Mucosa of rectum (tissue), 2 donors: ENCODE data around the gene MTHFSD.
A peak's percentile ranks its signal among the peaks of the same experiment; 100 is the strongest.

Source experiments
- H3K27ac ChIP-seq, 2 donors: one replicate each; pipeline ENCODE4 v1.7.0; 2013; ENCODE audit warnings: inconsistent platforms in 2 of 2, low read depth in 2 of 2, low read length in 2 of 2
- H3K27me3 ChIP-seq, 2 donors: one replicate each; pipeline ENCODE4 v1.7.0; 2013; ENCODE audit warnings: low read length in 2 of 2; ENCODE audit not compliant: control insufficient read depth in 2 of 2, insufficient read depth in 2 of 2
- H3K36me3 ChIP-seq, 2 donors: one replicate each; pipeline ENCODE4 v1.7.0; 2013; ENCODE audit warnings: low read length in 2 of 2; ENCODE audit not compliant: control insufficient read depth in 2 of 2, insufficient read depth in 2 of 2
- H3K4me1 ChIP-seq, 2 donors: one replicate each; pipeline ENCODE4 v1.7.0; 2013; ENCODE audit warnings: low read length in 2 of 2, mild to moderate bottlenecking in 1 of 2; ENCODE audit not compliant: control insufficient read depth in 2 of 2, insufficient read depth in 2 of 2
- H3K4me3 ChIP-seq, 2 donors: one replicate each; pipeline ENCODE4 v1.7.0; 2013; ENCODE audit warnings: low read length in 2 of 2
- H3K9ac ChIP-seq, 2 donors: one replicate each; pipeline ENCODE4 v1.7.0; 2013; ENCODE audit warnings: low read length in 2 of 2, low read depth in 1 of 2, mild to moderate bottlenecking in 1 of 2
- H3K9me3 ChIP-seq, 2 donors: one replicate each; pipeline ENCODE4 v1.7.0; 2013; ENCODE audit warnings: low read length in 2 of 2; ENCODE audit not compliant: control insufficient read depth in 2 of 2
- donor health status: healthy.
- donor health status: Normal muscosa, but diverticular disease.

MTHFSD gene

DNA sequence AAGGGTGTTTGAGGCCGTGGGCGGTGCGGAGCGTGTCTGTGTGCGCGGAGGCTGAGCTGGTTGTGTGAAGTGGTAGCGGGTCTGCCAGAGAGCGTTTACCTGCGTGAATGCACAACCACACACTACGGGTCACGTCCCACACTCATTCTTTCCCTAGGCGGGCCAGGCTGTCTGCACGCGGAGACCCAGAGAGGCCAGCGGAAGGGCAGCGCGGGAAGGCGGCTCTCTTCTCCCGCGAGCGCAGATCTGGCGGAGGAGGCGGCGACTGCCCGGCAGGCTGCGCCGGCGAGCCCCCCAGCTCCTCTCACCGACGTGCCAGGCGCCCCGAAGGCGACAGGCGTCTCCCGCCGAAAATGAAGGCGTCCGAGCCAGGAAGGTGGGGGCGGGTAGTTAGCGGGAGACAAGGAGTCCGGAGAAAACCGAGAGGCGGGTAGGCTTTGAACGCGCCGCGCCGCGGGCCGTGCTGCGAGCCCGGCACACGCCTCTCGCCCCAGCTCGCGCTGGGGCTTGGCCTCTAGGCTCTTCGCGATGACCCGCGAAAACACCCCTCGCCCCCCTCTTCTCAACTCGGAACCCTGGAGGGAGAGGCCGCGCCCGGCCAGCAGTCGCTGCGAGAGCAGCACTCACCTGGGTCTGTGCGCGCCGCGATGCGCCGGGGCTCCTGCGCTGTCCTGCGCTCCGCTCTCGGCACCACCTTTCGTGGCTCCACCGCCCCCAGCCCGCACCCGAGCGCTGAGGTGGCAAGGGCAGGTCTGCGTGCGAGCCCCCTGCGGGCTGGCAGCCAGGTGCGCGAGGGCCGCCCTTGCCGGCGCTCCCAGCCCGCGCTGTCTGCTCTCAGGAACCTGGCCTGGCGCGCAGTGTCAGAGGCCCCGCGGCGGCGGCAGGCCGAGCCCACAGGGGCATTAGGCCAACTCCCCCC lies 46.7 kb downstream of the MTHFSD start:
- no peaks in the 10 kb centered on the region for H3K9me3 ChIP-seq
- H3K27ac ChIP-seq, result peak overlapping the region; percentile 88 to 93
- peak overlapping the region; percentile 74 to 79 for H3K4me3 ChIP-seq
- H3K4me1 ChIP-seq, result peaks cover 4 to 12% of the 10 kb centered on the region in 2 donors
- no peaks in the 10 kb centered on the region for H3K36me3 ChIP-seq
- peaks cover 42 to 63% of the 10 kb centered on the region in 2 donors for H3K27me3 ChIP-seq
- peak overlapping the region; percentile 72 to 76 for H3K9ac ChIP-seq

DNA sequence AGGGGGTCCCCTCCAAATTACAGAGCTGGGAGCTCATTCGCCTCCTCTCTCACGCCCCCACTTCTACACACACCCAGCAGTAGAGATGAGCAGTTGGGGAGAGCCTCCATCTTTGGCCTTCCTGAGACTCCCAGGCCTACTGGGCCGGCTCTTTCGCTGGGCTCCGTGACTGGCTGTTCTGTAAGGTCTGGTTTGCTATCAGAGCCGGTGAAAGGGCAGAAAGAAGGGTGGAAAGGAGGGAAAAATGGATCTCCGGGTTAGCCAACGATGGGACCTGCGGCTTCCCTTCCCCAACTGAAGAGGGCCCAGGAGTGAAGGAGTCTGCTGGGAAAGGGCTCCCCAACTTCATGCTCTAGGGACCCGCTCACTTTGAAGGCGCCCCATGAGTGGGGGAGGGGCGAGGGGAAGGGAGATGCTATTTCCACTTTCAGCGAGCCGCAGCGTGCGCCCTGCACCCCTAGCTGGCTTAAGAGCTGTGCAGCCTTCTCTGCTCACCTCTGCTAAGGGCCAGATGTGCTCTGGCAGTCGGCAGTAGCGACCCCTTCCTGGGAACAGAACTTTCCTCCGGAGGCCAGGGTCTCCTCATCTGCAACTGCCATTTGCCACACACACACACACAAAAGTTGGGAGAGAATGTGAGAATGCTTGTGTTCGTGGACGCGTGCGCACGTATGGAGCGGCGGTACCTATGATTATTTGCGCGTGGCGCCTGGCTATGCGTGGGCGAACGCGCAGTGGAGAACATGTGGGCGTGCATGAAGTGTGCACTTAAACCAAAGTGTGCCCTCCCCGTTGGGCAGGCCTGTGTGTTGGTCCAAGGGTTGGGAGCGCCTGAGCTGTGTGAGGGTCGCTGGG lies 47.6 kb downstream of the MTHFSD start:
- peak overlapping the region; percentile 88 to 93 for H3K27ac ChIP-seq

DNA sequence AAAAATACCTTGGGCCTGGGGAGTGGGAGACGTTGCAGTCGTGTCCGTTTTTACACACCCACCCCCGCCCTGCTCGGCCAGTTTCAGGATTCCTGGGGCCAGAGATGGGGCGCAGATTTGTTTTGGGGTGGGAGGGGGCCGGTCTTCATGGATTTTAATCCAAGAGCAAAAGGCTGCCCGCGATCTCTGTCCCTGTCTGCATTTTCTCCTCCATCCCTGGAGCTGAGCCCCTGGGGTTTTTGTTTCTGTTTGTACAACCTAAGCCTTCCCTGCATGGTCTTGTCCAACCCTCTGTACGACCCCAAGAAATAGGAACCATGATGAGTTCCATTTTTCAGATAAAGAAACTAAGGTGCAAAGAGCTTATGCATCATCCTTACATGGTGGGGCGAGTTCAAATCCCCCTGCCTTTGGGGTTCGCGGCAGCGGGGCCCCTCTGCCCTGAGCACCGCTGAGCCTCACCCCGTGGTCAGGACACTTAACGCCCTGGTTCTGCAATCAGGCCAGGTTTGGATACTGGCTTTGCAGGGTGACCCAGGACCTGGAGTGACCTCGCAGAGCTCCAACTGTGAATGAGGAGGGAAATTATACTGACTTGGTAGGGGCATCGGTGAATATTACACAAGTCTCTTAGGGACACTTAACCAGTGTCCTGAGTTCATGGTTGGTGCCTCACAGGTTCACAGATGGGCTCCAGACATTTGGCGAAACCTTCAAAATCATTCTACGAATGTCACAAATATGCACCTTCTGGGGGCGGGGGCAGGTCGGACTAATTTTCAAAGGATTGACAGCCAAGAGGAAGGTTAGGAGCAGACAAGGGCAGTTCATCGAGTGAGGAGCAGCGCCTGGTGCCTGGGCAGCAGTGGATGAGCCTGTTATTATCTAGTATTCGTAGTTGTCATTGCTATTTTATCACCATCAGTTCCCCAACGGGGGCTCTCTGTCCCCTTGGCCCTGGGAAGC lies 48.9 kb downstream of the MTHFSD start:
- Histone ChIP-seq H3K9me3 (no peaks in the 10 kb centered on the region), H3K4me3 (peak overlapping the region; percentile 24 to 65), H3K4me1 (peaks cover 4 to 12% of the 10 kb centered on the region in 2 donors), H3K27ac (peak overlapping the region; percentile 88 to 93), H3K9ac (peak overlapping the region; percentile 72 to 76), H3K36me3 (no peaks in the 10 kb centered on the region), H3K27me3 (peaks cover 53 to 66% of the 10 kb centered on the region in 2 donors)

More for the DNA sequence above, 47.6 kb downstream of the MTHFSD start:
- Histone ChIP-seq H3K36me3 (no peaks in the 10 kb centered on the region), H3K4me3 (peak overlapping the region; percentile 65 to 74), H3K9me3 (no peaks in the 10 kb centered on the region), H3K9ac (peak overlapping the region; percentile 72 to 76), H3K27me3 (peaks cover 47 to 66% of the 10 kb centered on the region in 2 donors), H3K4me1 (peaks cover 4 to 12% of the 10 kb centered on the region in 2 donors)

DNA sequence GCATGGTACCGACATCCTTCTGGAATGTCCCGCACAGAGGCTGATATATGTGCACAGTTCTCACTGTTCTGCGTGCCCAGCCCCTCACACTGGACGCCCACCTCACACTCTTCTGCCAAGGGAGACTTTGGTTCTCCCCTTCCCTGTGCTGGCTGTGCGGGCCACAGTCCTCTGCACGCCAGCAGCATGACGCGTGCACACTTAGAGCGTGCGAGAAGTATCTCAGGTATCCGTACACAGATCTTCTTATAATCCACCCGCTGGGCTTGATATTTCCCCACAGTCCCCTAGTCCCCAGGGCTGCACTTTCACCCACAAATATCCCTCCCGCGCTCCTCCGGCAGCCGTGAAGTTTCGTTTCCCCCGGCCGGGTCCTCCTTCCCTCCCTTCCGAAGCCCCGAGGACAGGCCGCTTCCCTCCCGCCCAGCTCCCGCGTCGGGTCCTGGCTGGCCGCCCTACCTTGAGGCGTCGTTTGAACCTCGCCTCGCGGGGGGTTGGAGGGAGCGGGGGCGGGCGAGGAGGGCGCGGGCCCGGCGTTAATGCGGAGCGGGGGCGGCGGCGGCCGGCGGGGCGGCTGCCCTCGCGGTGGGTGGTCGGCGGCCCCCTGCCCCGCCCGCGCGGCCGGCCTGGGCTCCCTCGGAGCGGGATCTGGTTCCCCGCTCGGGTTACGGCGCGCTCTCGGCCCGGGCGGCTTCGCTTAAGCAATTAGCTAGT lies 49.7 kb downstream of the MTHFSD start:
- peak overlapping the region; percentile 88 to 93 for H3K27ac ChIP-seq
- peak overlapping the region; percentile 34 to 61 for H3K4me3 ChIP-seq
- peak overlapping the region; percentile 41 to 76 for H3K9ac ChIP-seq
- peaks cover 7 to 12% of the 10 kb centered on the region in 2 donors for H3K4me1 ChIP-seq
- H3K36me3 ChIP-seq, result no peaks in the 10 kb centered on the region
- peaks cover 59 to 69% of the 10 kb centered on the region in 2 donors for H3K27me3 ChIP-seq
- H3K9me3 ChIP-seq, result no peaks in the 10 kb centered on the region

DNA sequence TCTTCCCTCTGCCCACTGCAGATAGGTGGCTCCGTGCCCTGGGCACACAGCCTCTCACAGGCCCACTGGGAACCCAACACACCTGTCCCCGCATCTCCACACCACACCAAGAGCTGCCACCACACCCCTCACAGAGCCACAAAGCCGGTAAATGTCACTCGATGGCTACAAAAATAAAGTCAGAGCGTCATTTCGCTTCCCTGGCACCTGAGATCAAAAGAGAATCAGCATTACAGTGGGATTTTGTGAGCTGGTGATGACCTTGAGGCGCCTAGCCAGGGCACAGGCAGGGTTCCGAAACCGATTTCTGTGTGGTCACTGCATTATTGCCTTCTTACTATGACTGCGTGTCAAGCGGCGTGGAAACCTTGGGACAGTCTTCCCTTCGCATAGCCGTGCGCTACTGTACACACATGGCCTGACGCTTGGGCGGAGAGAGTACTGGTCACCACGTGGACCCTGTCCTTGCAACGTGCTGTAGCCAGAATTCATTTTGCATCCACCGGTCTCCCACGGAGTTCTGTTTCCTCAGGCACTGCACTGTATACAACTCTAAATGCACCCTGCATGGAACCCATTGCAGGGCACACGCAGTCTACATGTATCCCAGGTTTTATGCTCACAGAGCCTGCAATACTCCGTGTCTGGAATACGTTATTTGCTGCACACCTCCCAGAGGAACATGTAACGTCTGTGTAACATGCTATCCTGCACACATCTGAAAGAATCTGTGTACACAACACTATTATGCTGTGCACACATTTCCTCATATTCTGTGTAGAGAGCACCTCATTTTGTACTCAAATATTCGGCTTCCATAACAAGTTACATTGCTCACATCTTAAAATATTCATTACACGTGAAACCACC lies 50.5 kb downstream of the MTHFSD start:
- H3K36me3 ChIP-seq, result no peaks in the 10 kb centered on the region
- H3K27me3 ChIP-seq, result peaks cover 59 to 69% of the 10 kb centered on the region in 2 donors
- H3K4me1 ChIP-seq, result peaks cover 7 to 12% of the 10 kb centered on the region in 2 donors
- H3K27ac ChIP-seq, result peak overlapping the region; percentile 78 to 84
- peak overlapping the region; percentile 42 to 61 for H3K4me3 ChIP-seq
- H3K9ac ChIP-seq, result peak overlapping the region; percentile 65
- no peaks in the 10 kb centered on the region for H3K9me3 ChIP-seq

DNA sequence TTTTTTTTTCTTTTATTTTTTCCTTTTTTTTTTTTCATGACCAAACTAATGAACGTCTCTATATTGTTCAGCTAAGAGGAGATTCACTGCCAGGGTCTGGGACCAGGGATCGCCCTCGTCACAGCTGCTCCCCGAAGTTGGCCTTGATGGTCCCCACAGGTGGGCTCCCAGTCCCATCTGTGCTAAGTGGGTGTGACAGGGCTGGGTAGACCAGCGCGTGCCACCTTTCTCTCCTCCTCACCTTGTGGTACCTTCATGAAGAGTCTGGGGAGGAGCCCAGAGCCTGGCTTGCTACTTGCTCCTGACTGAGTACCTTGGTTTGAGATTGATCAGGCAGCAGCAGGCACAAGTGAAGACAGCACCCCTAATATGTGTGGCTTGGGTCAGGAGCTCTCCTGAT lies 51.2 kb downstream of the MTHFSD start:
- no peaks in the 10 kb centered on the region for H3K36me3 ChIP-seq
- peak overlapping the region; percentile 32 to 65 for H3K9ac ChIP-seq
- peaks cover 63 to 71% of the 10 kb centered on the region in 2 donors for H3K27me3 ChIP-seq
- peaks cover 3 to 8% of the 10 kb centered on the region in 2 donors for H3K4me1 ChIP-seq
- no peaks in the 10 kb centered on the region for H3K9me3 ChIP-seq
- H3K27ac ChIP-seq, result peak overlapping the region; percentile 78 to 84
- H3K4me3 ChIP-seq, result peak overlapping the region; percentile 42 to 61

DNA sequence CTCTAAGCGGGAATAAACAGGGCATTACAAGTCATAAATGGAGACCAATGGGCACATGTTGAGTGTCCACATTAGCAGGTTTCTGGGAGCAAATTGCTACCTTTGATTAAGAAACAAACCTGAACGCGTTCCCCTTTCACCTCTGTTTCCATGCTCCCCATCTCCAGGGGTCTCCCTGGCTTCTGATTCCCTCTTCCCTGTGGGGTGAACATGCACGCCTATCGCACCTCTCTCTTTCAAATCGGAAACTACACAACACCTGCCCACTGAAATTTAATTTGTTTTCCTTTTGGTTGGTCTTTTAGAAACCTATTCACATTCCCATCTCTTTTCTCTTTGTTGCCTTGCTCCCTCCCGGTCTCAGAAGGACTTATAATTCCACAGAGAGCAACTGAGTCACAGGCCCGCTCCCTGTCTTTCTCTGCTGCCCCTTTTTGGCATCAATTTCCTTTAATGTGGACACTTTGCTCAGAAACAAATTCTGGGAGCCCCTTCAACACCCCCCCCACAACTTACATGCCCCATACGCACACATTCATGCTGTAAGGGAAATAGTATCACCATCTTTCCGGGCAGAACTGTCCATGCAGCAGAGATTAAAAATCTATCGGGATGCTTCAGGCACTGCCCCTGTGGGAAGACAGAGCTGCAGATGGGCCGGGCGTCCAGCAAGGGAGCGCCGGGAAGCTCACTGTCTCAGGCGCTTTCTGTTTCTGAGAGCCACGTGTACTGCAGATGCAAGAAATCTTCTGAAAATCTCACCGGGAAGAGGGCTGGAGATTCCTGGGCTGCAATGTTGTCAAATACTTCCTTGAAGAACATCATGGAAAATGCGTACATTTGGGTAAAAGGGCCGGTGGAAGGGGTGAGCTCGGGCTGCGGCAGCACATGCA lies 51.9 kb downstream of the MTHFSD start:
- Histone ChIP-seq H3K27me3 (peaks cover 65 to 71% of the 10 kb centered on the region in 2 donors), H3K36me3 (no peaks in the 10 kb centered on the region), H3K9ac (peak overlapping the region; percentile 41 to 47), H3K4me1 (peaks cover 3 to 7% of the 10 kb centered on the region in 2 donors), H3K27ac (peak overlapping the region; percentile 71 to 79), H3K9me3 (no peaks in the 10 kb centered on the region), H3K4me3 (peak overlapping the region; percentile 27 to 28)
